ENCODE results near the gene PPWD1.
A peak's percentile ranks its signal among the peaks of the same experiment; 100 is the strongest.
"Not testable (repeated sequence)": the region's sequence is repeated elsewhere in the genome, so short reads cannot be mapped to it uniquely, and the experiment has no call there.

PPWD1 gene

GRCh38 chr5:65562731-65563701 lies at the start of gene PPWD1, which contains the start of gene CENPK:
Gene PPWD1 (plus strand): TSS chr5:65563296. CDS start chr5:65563311, 15 bp downstream.
Gene CENPK (minus strand): TSS chr5:65563168. CDS start chr5:65554907, 8,261 bp downstream.
- peak; percentile 94 for DNase-seq

GRCh38 chr5:65525726-65526125 lies 37.4 kb upstream of the PPWD1 start:
- no peak for DNase-seq

- no peak for DNase-seq
Measured at GRCh38 chr5:65530904-65531303, 32.2 kb upstream of the PPWD1 start.

GRCh38 chr5:65535529-65535987 lies 27.5 kb upstream of the PPWD1 start:
- no peak for DNase-seq

- DNase-seq: no peak
Measured at GRCh38 chr5:65539827-65540226, 23.3 kb upstream of the PPWD1 start.

- no peak for DNase-seq
Measured at GRCh38 chr5:65544473-65544872, 18.6 kb upstream of the PPWD1 start.

GRCh38 chr5:65546141-65546540 lies 17.0 kb upstream of the PPWD1 start:
- DNase-seq: no peak

GRCh38 chr5:65548281-65548680 lies 14.8 kb upstream of the PPWD1 start:
- no peak for DNase-seq

- no peak for DNase-seq
Measured at GRCh38 chr5:65553941-65554340, 9.2 kb upstream of the PPWD1 start.

- no peak for DNase-seq
Measured at GRCh38 chr5:65555287-65555686, 7.8 kb upstream of the PPWD1 start.

- DNase-seq: no peak
Measured at GRCh38 chr5:65556181-65556580, 6.9 kb upstream of the PPWD1 start.

- DNase-seq: no peak
Measured at GRCh38 chr5:65556718-65557117, 6.4 kb upstream of the PPWD1 start.

- DNase-seq: no peak
Measured at GRCh38 chr5:65563777-65564176, 681 bp downstream of the PPWD1 start.

GRCh38 chr5:65566505-65566904 lies 3.4 kb downstream of the PPWD1 start:
- DNase-seq: no peak

- no peak for DNase-seq
Measured at GRCh38 chr5:65570598-65571226, 7.6 kb downstream of the PPWD1 start.

GRCh38 chr5:65577141-65577540 lies 14.0 kb downstream of the PPWD1 start:
- DNase-seq: peak; percentile 2

GRCh38 chr5:65588694-65589093 lies 25.6 kb downstream of the PPWD1 start:
- no peak for DNase-seq

- not testable (repeated sequence) for DNase-seq
Measured at GRCh38 chr5:65601761-65602160, 38.7 kb downstream of the PPWD1 start.

GRCh38 chr5:65611524-65611923 lies 48.4 kb downstream of the PPWD1 start:
- DNase-seq: no peak

- DNase-seq: no peak
Measured at GRCh38 chr5:65612298-65612907, 49.3 kb downstream of the PPWD1 start.

- DNase-seq: no peak
Measured at GRCh38 chr5:65620021-65620420, 56.9 kb downstream of the PPWD1 start.

- not testable (repeated sequence) for DNase-seq
Measured at GRCh38 chr5:65621961-65622360, 58.9 kb downstream of the PPWD1 start.

GRCh38 chr5:65623482-65623881 lies 60.4 kb downstream of the PPWD1 start:
- DNase-seq: no peak

All from MV-4-11 (cell line).